K562 (cell line): Measurements from ENCODE around the gene TIMP2. TPM values are rescaled to one million over a fixed set of nuclear protein-coding genes. Genes with fewer than 3 reads are reported as not detected.

ENCODE experiments used
- ATF1 ChIP-seq, 2 experiments: fragments of 450-650 bp in 1 of 2; IDR thresholded peaks; 2 replicates each; pipeline ENCODE4 v1.6.1; 2016; ENCODE audit warnings: missing compliant biosample characterization in 1 of 2, missing genetic modification characterization in 1 of 2
- BRD9 ChIP-seq: fragments of 450-650 bp; IDR thresholded peaks from 2 replicates; pipeline ENCODE4 v1.6.1; 2018; ENCODE audit warnings: low read depth; ENCODE audit not compliant: partially characterized antibody
- E2F8 ChIP-seq: fragments of 450-650 bp; IDR thresholded peaks from 2 replicates; pipeline ENCODE4 v1.7.1; 2018; ENCODE audit warnings: mild to moderate bottlenecking, low read depth; ENCODE audit not compliant: partially characterized antibody
- MTF1 ChIP-seq: fragments of 250-450 bp; sonication (Bioruptor Pico); IDR thresholded peaks from 2 replicates; pipeline ENCODE4 v1.9.0; 2021; ENCODE audit warnings: moderate library complexity, mild to moderate bottlenecking, inconsistent platforms, borderline replicate concordance
- NKRF ChIP-seq: fragments of 450-650 bp; IDR thresholded peaks from 2 replicates; pipeline ENCODE4 v1.6.1; 2016; ENCODE audit warnings: borderline replicate concordance
- NR2C1 ChIP-seq, 2 experiments: fragments of 450-650 bp; IDR thresholded peaks; 2 replicates each; pipeline ENCODE4 v1.6.1; 2017; ENCODE audit warnings: mild to moderate bottlenecking in 2 of 2, antibody characterized with exemption in 1 of 2, inconsistent platforms in 1 of 2, missing compliant biosample characterization in 1 of 2, missing genetic modification characterization in 1 of 2
- NUFIP1 ChIP-seq: fragments of 450-650 bp; IDR thresholded peaks from 2 replicates; pipeline ENCODE4 v1.6.1; 2018; ENCODE audit not compliant: partially characterized antibody
- RFX1 ChIP-seq: fragments of 450-650 bp; IDR thresholded peaks from 2 replicates; pipeline ENCODE4 v1.6.1; 2016; ENCODE audit warnings: mild to moderate bottlenecking, moderate library complexity
- TBL1XR1 ChIP-seq, 2 experiments: IDR thresholded peaks; 2 replicates each; pipeline ENCODE4 v1.6.1; 2012; ENCODE audit warnings: improper control_type of control experiment in 2 of 2, low read length in 2 of 2, mild to moderate bottlenecking in 1 of 2
- TFAP4 ChIP-seq: sonication (generic); formaldehyde crosslinking; IDR thresholded peaks from 2 replicates; pipeline ENCODE4 v1.8.0; 2022; ENCODE audit warnings: missing genetic modification reagents, mild to moderate bottlenecking, moderate library complexity, borderline replicate concordance
- ZBTB11 ChIP-seq, 3 experiments: fragments of 200-800 bp in 1 of 3; fragments of 250-450 bp in 1 of 3; fragments of 450-650 bp in 1 of 3; sonication (Bioruptor Pico) in 1 of 3; sonication (Bioruptor generic) in 1 of 3; formaldehyde crosslinking in 1 of 3; IDR thresholded peaks; 2 replicates each; pipeline versions ENCODE4 v1.6.1 to v1.8.0; 2016 to 2022; ENCODE audit warnings: mild to moderate bottlenecking in 2 of 3, missing genetic modification characterization in 2 of 3, missing compliant biosample characterization in 1 of 3, moderate library complexity in 1 of 3
- ZFP91 ChIP-seq: sonication (generic); formaldehyde crosslinking; IDR thresholded peaks from 2 replicates; pipeline ENCODE4 v1.8.0; 2022; ENCODE audit warnings: mild to moderate bottlenecking, missing genetic modification reagents
- ZNF23 ChIP-seq: fragments of 250-450 bp; sonication (Bioruptor Pico); IDR thresholded peaks from 2 replicates; pipeline ENCODE4 v1.4.0; 2020; ENCODE audit warnings: mild to moderate bottlenecking
- ZNF507 ChIP-seq: conservative IDR thresholded peaks from 2 replicates; pipeline ENCODE4 v1.6.1; 2017; ENCODE audit warnings: missing genetic modification characterization, missing compliant biosample characterization
- ZNF644 ChIP-seq: fragments of 200-800 bp; sonication (Bioruptor generic); IDR thresholded peaks from 2 replicates; pipeline ENCODE4 v1.6.1; 2016; ENCODE audit warnings: low read depth, missing genetic modification characterization, missing compliant biosample characterization
- polyA plus RNA-seq, 8 experiments: library from polyadenylated mRNA; depleted of rRNA in 4 of 8; stranded (reverse) in 5 of 8; unstranded in 3 of 8; fragments of >200 nt; fragmentation: Nextera tagmentation in 2 of 8; fragmentation: Illumina TruSeq in 1 of 8; extraction: Ambion mirVana in 2 of 8; extraction: Trizol in 1 of 8; gene quantifications; 2 replicates each; pipeline versions ENCODE4 v1.2.1 to v1.2.3, GENCODE V29; 2011 to 2014; ENCODE audit warnings: inconsistent platforms in 1 of 8, missing spikeins in 1 of 8
- total RNA-seq, 7 experiments: library from RNA; depleted of rRNA in 6 of 7; stranded (reverse); fragments of >200 nt in 6 of 7; fragmentation: Illumina TruSeq in 2 of 7; extraction: Trizol in 2 of 7; gene quantifications; 2 replicates each; pipeline versions ENCODE4 v1.2.1 to v1.2.3, GENCODE V29; 2011 to 2021; ENCODE audit warnings: low replicate concordance in 1 of 7

The TIMP2 gene
- total and polyA plus RNA-seq, 9 of the 15 experiments (the other 6 are each of a cell fraction or from before 2014, with no cell fraction given): 0.55 TPM; not detected in 8

- TF ChIP-seq E2F8 (no peak), BRD9 (no peak), RFX1 (no peak), NR2C1 (IDR thresholded peaks at IDR 0.05) (no peak), NR2C1 (tag; IDR thresholded peaks at IDR 0.05) (no peak), ATF1 (CRISPR knock-in tag; IDR thresholded peaks at IDR 0.05) (no peak), ATF1 (tag; IDR thresholded peaks at IDR 0.05) (peak; percentile 41; the same call in 1 of the 2 replicates), NUFIP1 (no peak), ZNF23 (CRISPR knock-in tag) (no peak), ZFP91 (CRISPR knock-in tag) (no peak), MTF1 (no peak), ZNF644 (tag) (no peak), NKRF (no peak), ZNF507 (no peak), TFAP4 (CRISPR knock-in tag) (0 out of 2 replicates have a peak, but pooled peaks have one; percentile 18), ZBTB11 (CRISPR knock-in tag; IDR thresholded peaks at IDR 0.05) (no peak), TBL1XR1 (IDR thresholded peaks at IDR 0.05; ENCODE audit: low read length in 2 of 2) (no peak)
Observed at GRCh38 chr17:78933959-78934568, 8.9 kb upstream of the TIMP2 start (continued).
